ENCODE results near the gene PPP6R2.

The PPP6R2 gene

DNA sequence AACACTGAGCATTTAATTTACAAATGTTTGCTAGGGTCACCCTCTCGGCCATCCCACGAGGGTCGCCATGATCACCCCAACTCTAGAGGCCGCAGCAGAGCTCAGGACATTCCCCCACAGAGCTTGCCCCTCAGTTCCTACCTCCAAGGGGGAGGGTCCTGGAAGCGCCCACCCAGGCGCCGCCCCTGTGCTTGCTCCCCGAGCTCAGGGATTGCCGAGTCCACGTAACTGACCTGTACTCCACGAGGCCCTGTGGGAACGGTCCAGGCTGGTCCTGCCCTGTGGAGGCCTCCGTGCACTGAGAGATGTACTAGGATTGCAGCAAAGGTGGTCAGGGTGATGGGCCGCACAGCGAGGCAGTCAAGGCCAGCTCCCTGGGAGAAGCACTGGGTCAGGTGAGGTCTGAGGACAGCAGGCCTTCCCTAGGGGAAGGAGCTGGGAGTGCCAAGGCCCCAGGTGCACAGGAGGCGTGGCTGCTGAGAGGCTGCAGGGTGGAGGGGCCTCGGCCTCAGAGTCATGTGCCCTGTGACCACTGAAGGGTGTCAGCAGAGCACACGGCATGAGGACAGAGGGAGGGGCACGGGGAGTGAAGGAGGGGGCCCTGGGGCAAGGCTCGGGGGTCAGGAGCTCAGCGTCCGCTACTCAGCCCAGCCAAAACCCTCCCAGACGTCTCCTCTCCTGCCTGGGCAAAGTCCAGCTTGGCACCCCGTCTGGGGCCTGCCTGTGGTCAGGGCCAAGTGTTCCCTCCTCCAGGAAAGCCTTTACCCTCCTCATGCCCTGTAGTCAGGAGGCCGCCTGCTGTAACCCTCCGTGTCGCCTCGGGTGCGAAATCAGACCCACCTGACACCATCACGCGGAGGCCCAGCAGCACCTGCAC lies 141.1 kb downstream of the PPP6R2 start:
- DNase-seq (ENCODE audit: low spot score) = no peak

DNA sequence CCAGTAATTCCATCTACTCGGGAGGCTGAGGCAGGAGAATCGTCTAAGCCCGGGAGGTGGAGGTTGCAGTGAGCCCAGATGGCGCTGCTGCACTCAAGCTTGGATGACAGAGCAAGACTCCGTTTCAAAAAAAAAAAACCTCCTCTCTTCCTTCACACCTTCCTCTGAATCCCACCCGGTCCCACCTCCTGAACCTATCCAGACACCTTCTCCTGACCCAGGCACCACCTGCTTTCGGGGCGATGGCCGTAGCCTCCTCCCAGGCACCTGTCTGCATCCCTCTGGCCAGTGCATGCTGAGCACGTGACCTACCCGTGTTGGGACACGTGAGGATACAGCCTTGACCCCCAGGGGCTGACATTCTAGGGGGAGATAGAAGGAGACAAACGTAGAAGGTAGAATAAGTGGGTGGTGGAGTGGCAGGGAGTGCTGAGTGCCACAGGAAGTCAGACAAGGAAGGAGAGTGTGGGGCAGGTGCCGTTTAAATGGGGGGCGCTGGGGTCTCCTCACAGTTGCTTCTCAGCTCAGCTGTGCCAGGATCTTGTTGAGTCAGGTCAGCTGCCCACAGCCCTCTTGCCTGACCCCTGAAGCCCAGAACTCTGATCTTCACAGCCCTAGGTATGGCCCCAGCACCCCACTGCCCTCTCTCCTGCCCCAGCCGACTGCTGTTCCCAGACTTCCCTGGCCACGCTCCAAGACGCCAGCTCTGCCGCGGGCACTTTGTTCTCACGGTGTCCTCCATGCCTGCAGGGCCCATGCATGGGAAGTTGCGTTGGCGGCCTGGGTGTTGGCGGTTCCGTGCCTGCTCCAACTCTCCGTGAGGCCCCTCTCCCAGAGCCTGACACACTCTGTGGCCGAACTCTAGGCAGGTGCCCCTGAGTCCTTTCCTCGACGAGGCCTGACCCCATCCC lies 142.3 kb downstream of the PPP6R2 start:
- DNase-seq (ENCODE audit: low spot score) = no peak

DNA sequence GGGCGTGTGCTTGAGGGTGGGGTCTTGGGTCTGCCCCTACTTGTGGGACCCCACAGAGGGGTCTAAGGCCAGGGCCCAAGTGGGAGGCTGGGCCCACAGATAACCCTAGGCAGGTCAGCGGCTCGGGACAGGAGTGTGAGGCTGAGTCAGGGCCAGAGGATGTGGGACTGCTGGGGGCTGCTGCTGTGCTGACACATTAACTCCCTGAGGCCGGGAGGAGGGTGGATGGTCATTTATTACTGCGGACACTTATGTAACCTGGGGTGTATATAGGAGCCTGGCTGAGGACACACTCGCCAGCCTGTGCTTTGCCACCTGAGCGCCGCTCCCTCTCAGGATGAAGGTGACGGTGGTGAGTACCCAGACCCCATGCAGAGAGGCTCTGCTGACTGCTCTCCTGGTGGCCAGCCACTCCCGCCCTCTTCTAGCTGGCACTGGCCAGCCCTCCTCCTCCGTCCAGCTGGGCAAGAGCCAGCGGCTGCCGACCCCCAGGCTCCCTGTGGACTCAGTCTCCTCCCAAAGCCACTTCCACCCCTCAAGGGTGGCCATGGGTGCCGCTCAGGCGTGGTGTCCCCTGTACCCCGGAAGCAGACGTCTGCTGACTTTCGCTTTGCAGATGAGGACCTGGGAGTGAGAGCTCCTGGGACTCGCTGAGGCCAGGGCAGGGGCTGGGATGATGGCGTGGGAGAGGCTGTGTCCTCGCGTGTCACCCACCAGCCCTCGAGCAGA lies 143.6 kb downstream of the PPP6R2 start, which contains the start of gene MIOX:
Gene MIOX (plus strand): TSS at position 299 of the 729 bp plus-strand sequence. CDS start 39 bp downstream, at position 338.
- no peak for DNase-seq (ENCODE audit: low spot score)

DNA sequence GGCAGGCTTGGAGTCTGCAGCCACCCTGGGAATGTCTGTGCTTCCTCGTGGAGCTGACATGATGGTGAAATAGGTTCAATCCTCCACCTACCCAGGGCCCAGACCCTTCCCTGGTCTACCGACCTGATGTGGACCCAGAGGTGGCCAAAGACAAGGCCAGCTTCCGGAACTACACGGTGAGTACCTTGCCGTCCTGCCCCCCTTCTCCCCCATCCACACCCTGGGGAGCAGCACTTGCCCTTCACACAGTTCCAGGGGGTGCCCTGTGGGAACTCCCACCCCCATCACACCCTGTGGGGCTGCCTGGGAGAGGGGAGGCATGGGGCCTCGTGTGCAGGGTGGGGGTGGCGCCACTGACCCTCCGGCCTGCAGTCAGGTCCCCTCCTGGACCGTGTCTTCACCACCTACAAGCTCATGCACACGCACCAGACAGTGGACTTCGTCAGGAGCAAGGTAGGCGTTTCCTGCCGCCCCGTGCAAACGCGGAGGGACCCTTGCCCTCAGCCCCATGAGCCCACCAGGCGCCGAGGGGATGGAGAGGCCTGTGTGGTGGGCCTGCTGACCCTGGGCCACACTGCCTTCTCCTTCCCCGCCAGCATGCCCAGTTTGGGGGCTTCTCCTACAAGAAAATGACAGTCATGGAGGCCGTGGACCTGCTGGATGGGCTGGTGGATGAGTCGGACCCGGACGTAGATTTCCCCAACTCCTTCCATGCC lies 144.3 kb downstream of the PPP6R2 start:
- no peak for DNase-seq (ENCODE audit: low spot score)

DNA sequence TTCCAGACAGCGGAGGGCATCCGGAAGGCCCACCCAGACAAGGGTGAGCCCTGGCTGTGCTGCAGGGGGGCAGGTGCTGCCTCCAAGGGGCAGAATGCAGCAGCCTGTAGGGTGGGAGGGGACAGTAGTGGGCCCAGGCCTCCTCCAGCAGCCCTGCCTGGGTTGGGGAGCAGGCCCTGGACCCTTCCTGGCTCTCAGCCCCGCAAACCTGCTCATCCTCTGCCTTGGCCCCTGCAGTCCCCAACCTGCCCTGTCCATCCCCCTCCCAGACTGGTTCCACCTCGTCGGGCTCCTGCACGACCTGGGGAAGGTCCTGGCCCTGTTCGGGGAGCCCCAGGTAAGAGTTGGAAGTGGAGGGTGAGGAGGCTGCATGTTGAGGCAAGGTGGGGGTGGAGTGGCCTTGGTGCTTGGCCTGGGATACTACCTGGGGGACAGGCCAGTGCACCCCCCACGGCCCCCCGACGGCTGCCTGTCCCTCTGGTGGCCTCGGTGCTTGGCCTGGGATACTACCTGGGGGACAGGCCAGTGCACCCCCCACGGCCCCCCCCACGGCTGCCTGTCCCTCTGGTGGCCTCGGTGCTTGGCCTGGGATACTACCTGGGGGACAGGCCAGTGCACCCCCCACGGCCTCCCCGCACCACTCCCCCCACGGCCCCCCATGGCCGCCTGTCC lies 145.0 kb downstream of the PPP6R2 start:
- DNase-seq (ENCODE audit: low spot score) = no peak

DNA sequence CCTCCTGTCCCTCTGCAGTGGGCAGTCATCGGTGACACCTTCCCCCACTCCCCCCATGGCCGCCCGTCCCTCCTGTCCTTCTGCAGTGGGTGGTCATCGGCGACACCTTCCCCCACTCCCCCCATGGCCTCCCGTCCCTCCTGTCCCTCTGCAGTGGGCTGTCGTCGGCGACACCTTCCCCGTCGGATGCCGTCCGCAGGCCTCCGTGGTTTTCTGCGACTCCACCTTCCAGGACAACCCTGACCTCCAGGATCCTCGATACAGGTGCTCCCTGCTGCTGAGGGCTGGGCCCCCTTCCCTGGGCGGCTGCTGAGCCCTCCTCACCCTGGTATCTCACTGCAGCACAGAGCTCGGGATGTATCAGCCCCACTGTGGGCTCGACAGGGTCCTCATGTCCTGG lies 145.8 kb downstream of the PPP6R2 start:
- no peak for DNase-seq (ENCODE audit: low spot score)

DNA sequence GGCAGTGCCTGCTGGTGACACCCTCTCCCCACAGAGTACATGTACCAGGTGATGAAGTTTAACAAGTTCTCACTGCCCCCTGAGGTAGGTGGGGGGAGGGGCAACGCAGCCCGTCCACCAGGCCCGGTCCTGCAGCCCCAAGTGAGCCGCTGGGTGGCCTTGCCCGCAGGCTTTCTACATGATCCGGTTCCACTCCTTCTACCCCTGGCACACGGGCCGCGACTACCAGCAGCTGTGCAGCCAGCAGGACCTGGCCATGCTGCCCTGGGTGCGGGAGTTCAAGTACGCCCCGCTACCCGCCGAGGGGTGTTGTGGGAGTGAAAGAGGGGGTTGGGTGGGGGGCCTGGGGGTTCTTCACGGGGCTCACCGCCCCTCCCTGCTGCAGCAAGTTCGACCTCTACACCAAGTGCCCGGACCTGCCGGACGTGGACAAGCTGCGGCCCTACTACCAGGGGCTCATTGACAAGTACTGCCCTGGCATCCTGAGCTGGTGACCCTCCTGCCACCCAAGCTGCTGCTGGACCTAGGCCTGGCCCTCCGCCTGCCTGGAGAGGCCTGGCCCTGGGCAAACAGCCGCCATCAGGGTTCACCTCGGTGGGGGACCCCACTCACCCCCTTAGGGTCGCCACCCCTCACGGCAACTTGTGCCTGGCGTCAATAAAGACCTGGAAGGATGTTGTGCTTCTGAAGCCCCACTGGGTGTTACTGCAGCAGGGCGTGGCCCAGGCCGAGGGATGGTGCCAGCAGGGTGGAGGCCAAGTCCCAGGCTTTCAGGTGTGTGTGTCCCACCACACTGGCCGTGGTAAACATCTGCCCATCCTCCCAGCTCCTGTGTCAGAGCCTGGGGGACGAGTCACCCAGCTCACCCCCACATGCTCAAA lies 146.5 kb downstream of the PPP6R2 start:
- no peak for DNase-seq (ENCODE audit: low spot score)

DNA sequence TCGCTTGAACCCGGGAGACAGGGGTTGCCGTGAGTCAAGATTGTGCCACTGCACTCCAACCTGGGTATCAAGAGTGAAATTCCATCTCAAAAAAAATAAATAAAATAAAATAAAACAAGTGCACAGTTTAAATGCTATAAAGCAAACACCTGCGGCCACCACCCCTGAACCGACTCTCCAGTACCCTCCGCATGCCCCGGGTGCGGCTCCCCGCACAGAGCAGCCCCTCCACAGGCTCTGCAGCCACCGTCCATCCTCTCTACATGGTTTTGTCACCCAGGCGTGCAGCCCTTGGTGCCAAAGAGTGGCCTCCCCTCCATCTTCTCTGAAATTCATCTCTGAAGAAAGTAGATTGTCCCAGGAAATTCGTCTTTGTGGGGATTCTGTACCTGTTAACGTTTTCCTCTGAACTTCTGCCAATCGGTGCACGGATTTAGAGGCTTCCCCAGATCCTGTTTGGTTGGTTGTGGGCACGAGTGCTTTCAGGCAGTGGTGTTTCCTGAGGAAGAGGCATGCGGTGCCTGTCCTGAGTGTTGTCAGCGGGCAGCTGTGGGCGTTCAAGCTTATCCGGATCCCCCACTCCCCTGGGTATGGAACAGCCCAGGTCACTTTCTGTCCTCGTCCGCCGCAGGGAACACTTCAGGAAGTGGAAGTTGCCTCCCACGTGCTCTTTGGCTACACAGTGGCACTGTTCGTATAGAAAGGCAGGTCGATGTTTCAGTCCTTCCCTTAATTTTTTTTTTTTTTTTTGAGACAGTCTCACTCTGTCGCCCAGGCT lies 147.6 kb downstream of the PPP6R2 start:
- no peak for DNase-seq (ENCODE audit: low spot score)

Data from hematopoietic multipotent progenitor cell treated with erythropoietin and hydrocortisone succinate and interleukin-3 and kit ligand, for 15 days (in vitro differentiated cells).